GM12864 (cell line): ENCODE data around the gene TOLLIP.

Source experiments
- DNase-seq: peaks from one replicate; pipeline ENCODE4 v3.0.0-alpha.2; 2011; ENCODE audit warnings: low read depth
- H3K4me3 ChIP-seq: 2 replicates; pipeline ENCODE4 v1.5.1; 2011; ENCODE audit warnings: mild to moderate bottlenecking, low read depth, low read length, control low read depth
- CTCF ChIP-seq: IDR thresholded peaks from 2 replicates; pipeline ENCODE4 v1.5.1; 2011; ENCODE audit warnings: low read depth, mild to moderate bottlenecking, moderate library complexity, low read length, control low read depth, inconsistent platforms; ENCODE audit errors: missing control alignments

Gene TOLLIP

GRCh38 chr11:1231396-1232020 lies 77.9 kb downstream of the TOLLIP start:
- no peak for TF ChIP-seq CTCF
- no peak overlapping the region for H3K4me3 ChIP-seq
- DNase-seq: no peak

GRCh38 chr11:1230456-1231395 lies 78.7 kb downstream of the TOLLIP start:
- no peak for DNase-seq
- H3K4me3 ChIP-seq: no peak overlapping the region
- no peak for TF ChIP-seq CTCF

GRCh38 chr11:1230121-1230455 lies 79.3 kb downstream of the TOLLIP start:
- no peak overlapping the region for H3K4me3 ChIP-seq
- no peak for TF ChIP-seq CTCF
- no peak for DNase-seq

- no peak overlapping the region for H3K4me3 ChIP-seq
- no peak for TF ChIP-seq CTCF
- no peak for DNase-seq
These were observed 79.8 kb downstream of the TOLLIP start for GRCh38 chr11:1229471-1230120.

GRCh38 chr11:1228921-1229451 lies 80.4 kb downstream of the TOLLIP start:
- no peak for DNase-seq
- H3K4me3 ChIP-seq: no peak overlapping the region
- no peak for TF ChIP-seq CTCF

GRCh38 chr11:1228101-1228821 lies 81.2 kb downstream of the TOLLIP start:
- TF ChIP-seq CTCF: no peak
- no peak overlapping the region for H3K4me3 ChIP-seq
- no peak for DNase-seq
